Measurements from ENCODE around the gene CERS1.
"Not testable (repeated sequence)": the region's sequence is repeated elsewhere in the genome, so short reads cannot be mapped to it uniquely, and the experiment has no call there.

DNA sequence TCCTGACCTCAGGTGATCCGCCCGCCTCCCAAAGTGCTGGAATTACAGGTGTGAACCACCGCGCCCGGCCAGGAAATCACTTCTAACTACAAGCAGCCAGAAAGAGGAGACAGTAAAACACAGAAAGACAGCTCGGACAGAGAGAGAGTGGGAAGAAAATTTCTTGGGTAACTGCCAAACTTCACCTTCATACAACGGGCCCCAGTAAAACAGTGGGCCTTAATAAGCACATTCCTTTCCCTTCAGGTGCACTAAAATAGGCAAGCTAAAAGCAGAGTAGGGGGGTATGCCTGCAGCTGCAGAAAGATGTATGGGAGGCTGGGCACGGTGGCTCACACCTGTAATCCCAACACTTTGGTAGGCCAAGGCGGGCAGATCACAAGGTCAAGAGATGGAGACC is 21.6 kb upstream of the CERS1 start:
- TF ChIP-seq POLR2A, POLR2AphosphoS5 (IDR thresholded peaks at IDR 0.05; ENCODE audit: low read depth, low read length): not testable (repeated sequence)
